HG03280 (cell line): ENCODE results near the gene ATP1B3.
"Not testable (repeated sequence)": the region's sequence is repeated elsewhere in the genome, so short reads cannot be mapped to it uniquely, and the experiment has no call there.

ENCODE experiments used
- ATAC-seq: cut with Tn5 transposase; IDR thresholded peaks from one replicate; pipeline ENCODE4 v1.9.1; 2021; ENCODE audit warnings: mild to moderate bottlenecking, moderate library complexity; ENCODE audit not compliant: unreplicated experiment

Gene ATP1B3

GRCh38 chr3:141941093-141941492 lies 64.7 kb downstream of the ATP1B3 start:
- no peak for ATAC-seq

DNA sequence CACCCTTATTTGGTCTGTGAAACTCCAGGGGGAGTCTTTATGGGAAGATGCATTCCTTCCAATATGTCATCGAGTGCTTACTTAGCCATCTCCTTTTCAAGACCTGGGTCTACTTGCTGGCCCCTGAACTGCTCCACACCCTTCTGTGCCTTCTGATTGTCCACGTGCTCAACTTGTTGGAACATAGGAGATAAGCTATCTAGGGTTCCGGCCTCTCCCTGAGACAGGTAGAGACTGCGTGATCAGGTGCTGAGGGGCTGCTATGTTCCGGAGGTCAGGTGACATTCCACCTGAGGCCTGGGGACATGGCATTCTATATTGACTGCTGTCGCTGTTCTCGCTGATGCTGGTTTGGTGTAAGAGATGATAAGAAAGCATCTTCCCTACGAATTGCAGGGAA lies 65.6 kb downstream of the ATP1B3 start:
- no peak for ATAC-seq

- no peak for ATAC-seq
Measured at GRCh38 chr3:141945726-141946485, 69.5 kb downstream of the ATP1B3 start.

DNA sequence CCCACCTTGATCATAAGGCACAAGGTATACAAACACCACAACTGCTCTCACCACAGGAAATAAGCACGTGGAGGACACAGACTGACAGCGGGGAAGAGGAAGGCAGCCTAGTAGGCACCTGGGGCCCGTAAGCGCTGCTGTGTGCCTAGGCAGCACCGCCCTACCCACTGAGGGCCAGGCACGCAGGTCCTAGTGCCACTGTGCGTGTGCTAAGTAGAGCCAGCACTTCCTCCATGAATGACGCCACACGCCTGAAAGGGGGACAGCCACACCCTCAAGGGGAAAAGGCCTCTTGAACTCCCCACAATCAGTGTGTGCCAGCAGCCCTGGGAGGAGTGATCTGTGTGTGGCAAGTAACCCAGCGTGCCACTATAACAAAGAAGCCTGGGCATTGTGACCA lies 73.0 kb downstream of the ATP1B3 start:
- no peak for ATAC-seq

DNA sequence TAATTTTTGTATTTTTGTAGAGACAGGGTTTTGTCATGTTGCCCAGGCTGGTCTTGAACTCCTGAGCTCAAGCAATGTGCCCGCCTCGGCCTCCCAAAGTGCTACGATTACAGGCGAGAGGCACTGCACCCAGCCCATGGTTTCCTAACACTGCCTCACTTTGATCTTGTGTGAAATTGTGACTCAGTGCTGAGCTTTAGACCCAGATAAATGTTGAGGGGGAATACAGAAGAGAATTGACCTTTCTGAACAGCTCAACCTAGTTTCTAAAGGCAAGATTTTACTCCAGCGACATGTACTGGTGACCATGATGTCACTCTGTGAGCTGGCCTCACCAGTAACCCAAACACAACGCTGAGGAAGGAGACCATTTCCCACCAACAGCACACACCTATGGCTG lies 73.5 kb downstream of the ATP1B3 start:
- no peak for ATAC-seq

DNA sequence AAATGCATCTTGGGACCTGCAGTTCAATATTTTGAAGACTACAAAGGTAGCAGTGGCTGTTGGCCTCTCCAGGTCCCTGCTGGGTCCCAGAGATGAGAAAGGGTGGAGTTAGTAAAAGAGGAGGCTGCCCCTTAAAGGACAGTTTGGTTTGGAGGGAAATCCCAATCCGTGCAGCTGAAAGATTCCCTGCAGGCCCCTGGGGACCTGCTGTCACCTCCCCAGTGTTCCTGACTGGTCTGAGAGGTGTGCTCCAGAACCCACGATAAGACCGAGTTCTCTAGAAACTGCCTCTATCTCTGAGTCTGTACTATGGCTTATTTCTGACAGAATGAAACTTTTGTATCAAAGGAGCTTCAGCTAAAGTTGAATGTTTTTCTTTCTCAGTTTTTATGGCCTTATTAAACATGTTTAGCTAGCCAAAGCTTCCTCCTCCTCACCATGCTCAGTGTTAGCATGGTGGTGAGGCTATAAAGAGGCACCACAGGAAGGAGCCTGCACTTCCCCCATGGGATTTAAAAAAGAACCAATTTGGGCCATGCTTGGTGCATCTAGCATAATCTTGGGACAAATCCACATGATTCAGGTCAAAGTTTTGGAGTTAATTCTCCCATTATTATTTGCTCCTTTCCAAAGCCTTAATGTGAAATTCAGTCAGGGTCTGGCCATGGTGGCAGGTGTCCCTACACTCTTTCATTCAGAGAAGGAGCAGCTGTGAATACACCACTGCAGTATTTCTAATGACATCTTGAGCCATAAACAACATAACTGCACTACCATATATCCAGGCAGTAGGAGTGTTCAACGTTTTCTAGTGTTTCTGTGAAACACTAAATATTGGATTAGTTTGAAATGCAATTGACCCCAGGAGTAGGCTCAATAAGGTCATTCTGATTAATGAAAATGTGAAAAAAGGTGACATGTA lies 74.4 kb downstream of the ATP1B3 start:
- ATAC-seq: no peak

GRCh38 chr3:141952611-141953010 lies 76.2 kb downstream of the ATP1B3 start:
- no peak for ATAC-seq

- ATAC-seq: no peak
Measured at GRCh38 chr3:141955175-141955574, 78.7 kb downstream of the ATP1B3 start.

DNA sequence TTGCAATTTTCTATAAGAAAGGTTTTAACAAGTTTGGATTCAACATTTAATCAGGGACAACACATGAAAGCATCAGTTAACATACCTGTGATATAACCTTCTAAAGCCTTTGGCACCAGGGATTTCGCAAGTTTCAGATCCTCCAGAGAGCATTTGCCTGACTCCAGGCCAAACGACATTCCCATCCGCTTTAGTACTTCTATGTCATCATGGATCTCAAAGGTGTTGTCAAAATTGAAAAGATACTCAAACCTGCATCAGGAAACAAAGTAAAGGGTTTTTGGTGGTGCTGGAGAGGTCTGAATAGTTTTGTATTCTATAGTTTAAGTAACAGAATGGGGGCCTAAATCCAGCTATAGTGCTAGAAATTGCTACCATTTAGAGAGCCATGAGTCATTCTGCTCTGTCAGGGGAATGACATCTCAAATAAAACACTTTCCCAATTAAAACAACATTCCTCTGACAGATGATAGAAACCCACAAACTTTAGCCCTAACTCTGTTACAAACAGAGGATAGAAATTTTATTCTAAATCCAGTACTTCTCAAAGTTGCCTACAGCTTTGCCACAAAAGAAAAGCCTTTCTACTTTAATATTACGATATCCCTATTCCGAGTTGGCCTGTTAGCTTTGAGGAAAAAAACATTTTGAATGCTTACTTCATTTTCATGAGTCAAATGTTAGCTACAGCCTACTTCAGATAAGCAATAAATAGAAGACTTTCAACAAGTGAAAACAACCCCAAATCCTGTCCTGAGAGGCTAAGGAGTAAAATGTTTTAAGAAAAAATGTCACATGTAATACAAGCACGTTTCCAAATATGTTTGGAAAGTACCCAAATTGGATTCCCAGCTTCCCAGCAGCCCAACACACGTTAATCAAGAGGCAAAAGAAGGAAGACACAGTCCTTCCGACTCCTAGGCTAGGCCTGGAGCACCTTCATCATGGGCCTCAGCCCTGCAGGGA lies 83.4 kb downstream of the ATP1B3 start:
- no peak for ATAC-seq

DNA sequence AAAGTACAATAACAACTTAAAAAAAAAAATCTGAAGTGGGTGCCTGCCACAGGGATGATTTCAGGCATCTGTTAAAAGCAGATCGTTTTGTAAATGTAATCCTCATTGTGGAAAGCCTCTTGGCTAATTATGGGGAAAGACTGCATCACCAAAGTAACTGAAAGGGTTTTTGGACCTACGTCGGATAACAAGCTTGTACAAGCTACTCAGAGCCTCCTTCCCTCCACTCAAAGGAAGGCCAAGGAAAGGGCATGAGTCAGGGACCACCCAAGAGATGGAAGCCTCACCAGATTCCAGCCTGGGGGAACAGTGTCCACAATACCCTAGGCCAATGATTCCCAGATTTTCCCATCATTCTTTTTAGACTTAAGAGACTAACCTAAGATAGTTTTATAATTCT lies 84.3 kb downstream of the ATP1B3 start:
- no peak for ATAC-seq

- ATAC-seq: no peak
Measured at GRCh38 chr3:141963301-141963700, 86.9 kb downstream of the ATP1B3 start.

GRCh38 chr3:141965471-141965870 lies 89.0 kb downstream of the ATP1B3 start:
- ATAC-seq: no peak

- ATAC-seq: no peak
Measured at GRCh38 chr3:141969711-141970110, 93.3 kb downstream of the ATP1B3 start.

DNA sequence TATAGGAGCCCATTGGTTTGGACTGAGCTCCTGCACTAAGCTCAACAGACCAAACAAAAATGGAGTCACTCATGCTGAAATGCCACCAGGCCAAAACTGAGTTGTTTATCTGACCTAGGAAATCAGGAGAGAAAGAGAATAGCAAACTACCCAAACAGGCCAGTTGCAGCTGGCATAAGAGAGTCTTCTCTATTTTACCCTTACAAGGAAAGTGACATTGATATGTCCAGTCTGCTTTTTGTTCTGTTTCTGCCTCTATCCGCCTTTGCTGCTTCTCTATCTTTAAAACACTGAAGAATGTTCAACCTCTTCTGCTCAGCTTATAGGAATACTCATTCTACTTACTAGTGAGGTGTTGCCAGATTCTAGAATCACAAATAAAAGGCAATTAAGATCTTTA lies 95.1 kb downstream of the ATP1B3 start:
- ATAC-seq: no peak

DNA sequence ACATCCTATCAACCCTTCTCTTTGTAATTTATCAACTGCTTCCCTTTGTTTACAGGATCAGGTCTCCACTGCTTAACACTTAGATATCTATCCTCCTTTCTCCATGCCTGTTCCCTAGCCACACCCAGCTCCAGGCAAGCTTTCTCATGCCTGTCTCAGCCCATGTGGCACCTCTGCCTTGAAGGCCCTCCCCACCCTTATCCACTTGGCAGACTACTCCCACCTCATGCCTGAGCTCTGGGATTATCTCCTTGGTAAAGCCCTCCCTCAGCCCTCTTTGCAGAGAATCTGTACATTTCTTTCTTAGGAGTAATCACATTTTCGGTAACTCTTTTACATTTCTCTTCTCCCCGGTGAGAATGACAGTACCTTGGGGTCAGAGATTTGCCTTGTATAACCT lies 96.0 kb downstream of the ATP1B3 start:
- no peak for ATAC-seq

DNA sequence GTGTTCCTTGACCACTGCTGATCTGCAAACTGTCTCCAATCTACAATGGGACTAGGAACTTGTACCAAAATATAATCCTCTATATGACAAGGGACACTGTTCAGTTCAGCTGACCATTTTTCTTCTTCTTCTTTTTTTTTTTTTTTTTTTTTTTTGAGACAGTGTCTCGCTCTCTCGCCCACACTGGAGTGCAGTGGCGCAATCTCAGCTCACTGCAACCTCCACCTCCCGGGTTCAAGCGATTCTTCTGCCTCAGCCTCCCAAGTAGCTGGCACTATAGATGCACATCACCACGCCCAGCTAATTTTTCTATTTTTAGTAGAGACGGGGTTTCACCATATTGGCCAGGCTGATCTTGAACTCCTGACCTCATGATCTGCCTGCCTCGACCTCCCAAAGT lies 98.3 kb downstream of the ATP1B3 start:
- not testable (repeated sequence) for ATAC-seq
